Measurements from ENCODE around the gene PDCD10.

DNA sequence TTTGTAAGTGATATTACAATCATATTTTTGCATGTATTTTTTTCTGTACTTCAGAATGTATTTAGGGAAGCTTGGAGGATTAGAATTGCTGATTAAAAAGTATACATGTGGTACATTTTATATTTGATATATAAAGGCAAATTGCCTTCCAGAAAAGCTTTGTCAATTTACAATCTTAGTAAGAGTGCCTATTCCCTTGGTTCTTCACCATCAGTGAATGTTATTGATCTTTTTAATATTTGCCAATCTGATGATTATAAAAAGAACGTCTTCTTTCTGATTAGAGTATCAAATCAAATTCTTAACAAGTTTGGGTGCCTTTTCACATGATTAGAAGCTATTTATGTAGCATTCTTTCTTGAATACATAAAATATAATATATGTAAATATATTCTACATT lies 90.1 kb downstream of the PDCD10 start:
- TF ChIP-seq, protein P1, sequence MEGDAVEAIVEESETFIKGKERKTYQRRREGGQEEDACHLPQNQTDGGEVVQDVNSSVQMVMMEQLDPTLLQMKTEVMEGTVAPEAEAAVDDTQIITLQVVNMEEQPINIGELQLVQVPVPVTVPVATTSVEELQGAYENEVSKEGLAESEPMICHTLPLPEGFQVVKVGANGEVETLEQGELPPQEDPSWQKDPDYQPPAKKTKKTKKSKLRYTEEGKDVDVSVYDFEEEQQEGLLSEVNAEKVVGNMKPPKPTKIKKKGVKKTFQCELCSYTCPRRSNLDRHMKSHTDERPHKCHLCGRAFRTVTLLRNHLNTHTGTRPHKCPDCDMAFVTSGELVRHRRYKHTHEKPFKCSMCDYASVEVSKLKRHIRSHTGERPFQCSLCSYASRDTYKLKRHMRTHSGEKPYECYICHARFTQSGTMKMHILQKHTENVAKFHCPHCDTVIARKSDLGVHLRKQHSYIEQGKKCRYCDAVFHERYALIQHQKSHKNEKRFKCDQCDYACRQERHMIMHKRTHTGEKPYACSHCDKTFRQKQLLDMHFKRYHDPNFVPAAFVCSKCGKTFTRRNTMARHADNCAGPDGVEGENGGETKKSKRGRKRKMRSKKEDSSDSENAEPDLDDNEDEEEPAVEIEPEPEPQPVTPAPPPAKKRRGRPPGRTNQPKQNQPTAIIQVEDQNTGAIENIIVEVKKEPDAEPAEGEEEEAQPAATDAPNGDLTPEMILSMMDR (IDR thresholded peaks at IDR 0.05; ENCODE audit: poor library complexity, severe bottlenecking), result no peak
- no peak for TF ChIP-seq TAF1 (IDR thresholded peaks at IDR 0.05; ENCODE audit: low read depth)
- no peak for TF ChIP-seq POLR2AphosphoS5 (IDR thresholded peaks at IDR 0.05)
- no peak for TF ChIP-seq EZH2 (IDR thresholded peaks at IDR 0.05; ENCODE audit: borderline replicate concordance, insufficient read depth, low read length, poor library complexity, severe bottlenecking)
- no peak for TF ChIP-seq RAD21 (conservative IDR thresholded peaks at IDR 0.05)

Data from neural cell (in vitro differentiated cells).